ENCODE data around the gene LAMC2.

Gene LAMC2

DNA sequence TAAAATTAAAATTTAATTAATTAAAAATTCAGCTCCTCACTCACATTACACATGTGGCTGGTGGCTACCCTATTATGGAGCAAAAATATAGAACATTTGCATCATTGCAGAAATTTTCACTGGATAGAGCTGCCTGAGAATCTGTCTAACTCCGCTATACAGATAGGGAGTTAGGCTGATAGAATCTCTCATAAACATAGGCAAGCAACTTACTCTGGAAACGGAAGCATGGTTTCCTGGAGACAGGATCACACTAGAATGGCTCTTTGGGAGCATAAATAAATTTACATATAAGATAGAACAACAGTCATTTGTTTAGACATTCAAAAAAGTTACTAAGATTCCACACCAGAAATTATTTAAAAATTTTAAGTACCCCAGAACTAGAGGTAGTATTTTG lies 12.2 kb upstream of the LAMC2 start:
- no peak for DNase-seq

DNA sequence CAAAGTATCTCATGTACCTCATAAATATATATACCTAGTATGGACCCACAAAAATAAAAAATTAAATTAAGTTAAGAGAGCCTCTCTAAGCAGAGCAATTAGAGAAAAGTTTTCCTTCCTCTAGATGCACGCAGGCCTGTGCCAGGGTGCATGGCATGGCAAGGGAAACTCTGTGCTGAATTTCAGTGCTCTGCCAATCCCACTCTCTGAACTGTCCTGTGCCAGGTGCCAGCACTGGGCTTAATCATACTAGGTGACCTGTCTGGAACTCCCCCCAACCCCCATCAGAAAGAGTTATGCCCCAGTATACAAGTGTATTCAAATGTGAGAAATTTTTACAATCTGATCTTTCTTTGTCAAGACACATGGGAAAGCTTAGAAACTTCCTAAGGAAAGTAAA lies 10.4 kb upstream of the LAMC2 start:
- DNase-seq, result no peak

- DNase-seq, result no peak
Measured at GRCh38 chr1:183178545-183178944, 7.5 kb upstream of the LAMC2 start.

DNA sequence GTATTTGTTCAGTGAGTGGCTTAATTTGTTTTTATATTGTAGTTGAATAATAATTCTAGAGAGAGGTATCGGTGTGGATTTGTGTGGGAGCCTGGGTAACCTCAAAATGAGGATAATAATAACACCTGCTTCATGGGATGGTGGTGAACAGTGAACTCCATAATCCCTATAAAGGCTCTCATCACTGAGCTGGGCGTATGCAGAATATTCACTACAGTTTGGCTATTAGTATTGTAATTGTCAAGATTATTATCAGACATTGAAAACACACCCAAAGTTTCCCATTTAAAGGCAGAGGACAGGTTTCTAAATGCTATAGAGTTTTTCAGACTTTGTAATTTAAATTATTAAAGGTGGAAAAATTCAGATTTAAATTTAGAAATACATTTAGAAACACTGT lies 7.0 kb upstream of the LAMC2 start:
- DNase-seq, result no peak

GRCh38 chr1:183180218-183180617 lies 5.8 kb upstream of the LAMC2 start:
- no peak for DNase-seq

DNA sequence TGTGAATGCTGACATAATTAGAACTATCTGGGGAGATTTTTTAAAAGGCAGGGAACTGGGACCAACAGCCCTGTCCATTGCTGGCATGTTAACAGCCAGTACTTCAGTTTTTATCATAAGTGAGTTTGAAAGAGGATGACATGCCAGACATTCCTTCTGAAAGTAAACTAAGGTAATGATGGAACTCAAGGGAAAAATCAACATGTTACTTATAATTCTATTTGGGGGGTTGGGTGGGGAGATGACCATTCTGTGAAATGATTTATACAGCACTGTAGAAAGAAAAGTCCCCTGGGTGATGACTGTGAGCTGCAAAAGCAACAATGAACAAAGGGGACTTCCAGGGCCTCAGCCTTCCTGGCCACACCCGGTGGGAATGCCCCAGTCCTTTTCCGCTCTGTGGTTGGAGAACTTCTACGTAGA lies 5.4 kb upstream of the LAMC2 start:
- no peak for DNase-seq

DNA sequence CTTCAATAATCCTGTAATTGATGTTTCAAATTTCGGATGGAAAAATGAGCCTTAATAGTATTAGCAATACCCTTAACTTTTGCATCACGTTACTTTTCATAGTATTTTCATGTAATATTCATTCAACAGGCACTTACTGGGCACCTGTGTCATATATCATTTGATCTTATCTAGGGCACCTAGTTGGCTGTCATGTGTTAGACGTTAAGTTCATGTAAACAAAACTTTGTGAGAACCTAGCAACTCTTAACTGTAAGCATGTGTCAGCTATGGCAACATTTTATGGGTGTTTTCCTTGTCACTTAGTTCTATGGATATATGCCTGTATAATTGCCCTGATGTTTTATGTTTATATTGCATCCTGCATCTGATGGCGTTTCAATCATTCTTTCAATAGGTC lies 777 bp downstream of the LAMC2 start:
- DNase-seq, result no peak

DNA sequence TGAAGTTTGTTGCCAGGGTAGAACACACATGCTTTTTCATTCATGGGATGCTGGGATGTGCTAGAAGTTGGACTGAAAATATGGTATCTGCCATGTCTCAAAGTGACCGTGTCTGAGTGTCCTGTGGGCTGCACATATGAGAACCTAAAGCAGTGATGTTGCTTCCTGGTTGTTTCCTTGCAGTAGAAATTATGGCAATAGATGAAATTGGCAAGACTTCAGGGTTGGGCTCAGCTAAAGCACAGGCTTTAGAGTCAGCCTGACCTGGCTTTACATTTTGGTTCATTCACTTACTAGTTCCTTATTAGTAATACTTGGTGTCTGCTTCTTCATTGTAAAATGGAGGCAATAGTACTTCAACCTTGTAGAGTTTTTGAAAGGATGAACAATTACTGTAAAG lies 2.2 kb downstream of the LAMC2 start:
- no peak for DNase-seq

DNA sequence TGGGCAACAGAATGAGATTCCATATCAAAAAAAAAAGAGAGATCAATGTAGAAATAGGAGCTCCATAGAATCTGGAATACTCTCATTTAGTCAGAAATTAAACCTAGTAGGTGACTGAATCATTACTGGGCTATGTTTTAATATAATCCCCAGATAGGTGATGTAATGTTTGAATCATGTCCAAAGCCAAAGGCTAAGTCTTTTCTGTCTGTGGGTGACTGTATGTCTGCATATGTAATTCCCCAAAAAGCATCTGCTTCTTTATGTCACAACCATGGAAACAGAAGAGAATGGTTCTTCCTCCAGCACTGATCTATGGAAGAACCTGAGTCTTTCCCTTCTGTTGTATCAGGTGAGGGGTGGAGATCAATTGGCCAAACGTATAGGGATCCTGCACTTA lies 5.8 kb downstream of the LAMC2 start:
- DNase-seq, result no peak

GRCh38 chr1:183193963-183194525 lies 8.0 kb downstream of the LAMC2 start:
- no peak for DNase-seq

- DNase-seq, result no peak
Measured at GRCh38 chr1:183194527-183195141, 8.6 kb downstream of the LAMC2 start.

GRCh38 chr1:183195142-183195574 lies 9.1 kb downstream of the LAMC2 start:
- DNase-seq, result no peak

DNA sequence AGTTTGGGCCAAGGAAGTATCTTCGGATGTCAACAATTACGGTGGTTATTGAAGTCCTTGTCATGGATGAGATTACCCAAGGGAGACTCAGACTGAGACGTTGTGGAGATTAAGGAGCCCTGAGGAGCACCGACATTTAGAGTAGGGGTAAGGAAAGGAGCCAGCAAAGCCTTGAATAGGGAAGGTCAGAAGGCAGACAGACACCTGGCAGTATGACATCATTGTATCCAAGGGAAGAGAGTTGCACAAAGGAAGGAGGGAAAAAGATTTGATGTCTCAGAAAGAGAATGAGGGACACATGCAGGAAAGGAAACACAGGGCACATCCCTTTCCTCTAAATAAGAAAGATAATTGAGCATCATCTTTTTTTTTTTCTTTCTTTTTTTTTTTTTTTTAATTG lies 11.7 kb downstream of the LAMC2 start:
- no peak for DNase-seq

GRCh38 chr1:183198463-183198862 lies 12.4 kb downstream of the LAMC2 start:
- no peak for DNase-seq

GRCh38 chr1:183199304-183199703 lies 13.2 kb downstream of the LAMC2 start:
- DNase-seq, result no peak

DNA sequence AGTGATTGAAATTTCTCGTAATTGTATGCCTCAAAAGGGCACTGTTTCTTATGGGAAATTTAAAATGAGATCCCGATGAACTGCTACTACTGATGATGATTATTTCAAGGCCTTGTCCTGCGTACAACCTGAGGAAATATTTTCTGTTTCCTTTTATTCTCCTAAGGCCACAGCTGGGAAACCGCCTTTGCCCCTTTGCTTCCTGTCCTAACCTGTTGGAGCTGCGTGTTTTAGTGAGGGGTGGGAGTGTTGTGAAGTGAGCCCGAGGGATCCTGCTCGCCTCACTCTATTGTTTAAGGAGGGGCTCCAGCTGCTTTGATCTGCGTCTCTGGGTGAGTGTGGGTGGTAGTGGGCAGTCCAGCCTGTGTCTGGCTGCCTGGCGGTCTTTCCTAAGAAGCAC lies 14.4 kb downstream of the LAMC2 start:
- DNase-seq, result no peak

- DNase-seq, result no peak
Measured at GRCh38 chr1:183203094-183203493, 17.0 kb downstream of the LAMC2 start.

DNA sequence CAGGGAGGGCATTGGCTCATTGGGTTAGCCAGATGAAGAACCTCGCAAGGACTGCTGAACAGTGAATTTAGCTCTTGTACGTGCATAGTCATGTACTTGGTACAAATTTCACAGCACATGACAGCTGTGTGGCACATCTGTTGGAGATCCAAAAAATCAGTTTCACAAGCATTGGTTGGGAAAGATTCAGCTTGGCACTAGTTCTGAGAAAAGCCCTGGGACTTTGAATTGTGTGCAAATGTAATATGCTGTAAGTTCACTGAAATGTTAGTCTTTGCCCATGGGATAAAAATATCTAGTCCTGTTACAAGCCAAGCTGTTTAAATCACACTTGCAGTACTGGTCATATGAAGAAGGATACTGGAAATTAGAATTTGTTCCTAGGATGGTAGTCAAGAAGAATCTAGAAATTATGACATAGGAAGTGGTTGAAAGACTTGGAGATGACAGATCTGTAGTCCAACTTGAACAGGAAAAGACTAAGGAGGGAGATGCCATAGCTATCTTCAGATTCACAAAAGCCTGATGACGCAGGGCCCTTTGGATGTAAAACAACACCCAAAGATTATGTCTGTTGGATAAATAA lies 19.2 kb downstream of the LAMC2 start:
- no peak for DNase-seq

DNA sequence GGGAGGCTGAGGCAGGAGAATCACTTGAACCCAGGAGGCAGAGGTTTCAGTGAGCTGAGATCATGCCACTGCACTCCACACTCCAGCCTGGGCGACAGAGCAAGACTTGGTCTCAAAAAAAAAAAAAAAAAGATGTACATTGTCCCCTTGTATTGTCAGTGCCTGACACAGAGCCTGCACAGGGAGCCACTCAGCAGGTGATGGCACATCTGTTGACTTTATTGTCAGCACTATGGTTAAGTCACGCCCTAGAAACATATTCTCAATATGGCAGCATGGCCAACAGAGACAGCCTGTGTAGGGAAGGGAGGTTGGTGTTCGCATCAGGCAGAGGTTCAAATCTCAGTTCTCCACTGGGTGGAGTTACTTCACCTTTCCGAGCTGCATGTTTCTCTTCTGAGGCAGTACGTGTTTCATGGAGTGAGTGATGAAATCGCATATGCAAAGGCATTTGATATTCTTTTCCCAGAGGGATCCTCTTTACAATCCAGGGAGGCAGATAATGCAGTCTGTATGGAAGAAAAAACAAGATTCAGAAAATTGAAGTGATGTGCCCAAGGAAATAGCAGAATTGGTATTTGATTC lies 20.6 kb downstream of the LAMC2 start:
- DNase-seq, result no peak

- no peak for DNase-seq
Measured at GRCh38 chr1:183209533-183210158, 23.6 kb downstream of the LAMC2 start.

DNA sequence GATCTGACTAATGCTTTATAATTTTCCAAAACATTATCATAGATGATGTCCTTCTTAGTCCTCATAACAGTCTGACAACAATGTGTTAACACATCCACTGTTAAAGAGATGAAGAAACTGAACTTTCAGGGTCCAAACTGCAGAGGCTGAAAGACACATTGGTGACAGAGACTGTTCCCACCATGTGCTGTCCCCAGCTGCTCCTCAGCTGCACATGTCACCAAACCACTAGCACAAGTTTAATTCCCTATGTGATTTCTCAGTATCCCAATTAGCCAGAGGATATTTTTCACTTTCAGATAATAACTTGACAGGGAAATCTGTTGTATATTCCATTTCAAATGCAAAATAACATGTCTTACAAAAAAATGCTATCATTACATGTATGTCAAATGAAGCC lies 24.6 kb downstream of the LAMC2 start:
- no peak for DNase-seq

- no peak for DNase-seq
Measured at GRCh38 chr1:183212870-183213269, 26.8 kb downstream of the LAMC2 start.

- no peak for DNase-seq
Measured at GRCh38 chr1:183214021-183214970, 28.2 kb downstream of the LAMC2 start.
